ENCODE measurements around the gene SIGLEC1.
A peak's percentile ranks its signal among the peaks of the same experiment; 100 is the strongest.

The SIGLEC1 gene

DNA sequence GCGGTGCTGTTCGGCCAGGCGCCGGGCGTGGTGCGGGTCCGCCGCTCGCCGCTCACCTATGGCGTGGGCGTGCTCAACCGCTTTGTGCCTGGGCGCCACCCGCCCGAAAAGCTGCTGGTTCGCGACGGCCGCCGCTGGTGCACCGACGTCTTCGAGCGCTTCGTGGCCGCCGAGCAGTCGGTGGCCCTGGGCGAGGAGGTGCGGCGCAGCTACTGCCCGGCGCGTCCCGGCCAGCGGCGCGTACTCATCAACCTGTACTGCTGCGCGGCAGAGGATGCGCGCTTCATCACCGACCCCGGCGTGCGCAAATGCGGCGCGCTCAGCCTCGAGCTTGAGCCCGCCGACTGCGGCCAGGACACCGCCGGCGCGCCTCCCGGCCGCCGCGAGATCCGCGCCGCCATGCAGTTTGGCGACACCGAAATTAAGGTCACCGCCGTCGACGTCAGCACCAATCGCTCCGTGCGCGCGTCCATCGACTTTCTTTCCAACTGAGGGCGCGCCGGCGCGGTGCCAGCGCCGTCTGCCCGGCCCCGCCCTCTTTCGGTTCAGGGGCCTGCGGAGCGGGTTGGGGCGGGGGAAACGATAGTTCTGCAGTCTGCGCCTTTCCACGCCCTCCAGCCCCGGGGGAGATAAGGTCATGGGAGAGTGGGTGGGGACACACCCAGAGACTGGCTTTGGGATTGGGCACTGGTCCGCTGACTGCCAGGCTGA lies 39.4 kb upstream of the SIGLEC1 start:
- H3K4me3 ChIP-seq (ENCODE audit: low read length): peak overlapping the region; percentile 18
- peak; percentile 63 for DNase-seq (ENCODE audit: low read depth)
- TF ChIP-seq, protein P1, sequence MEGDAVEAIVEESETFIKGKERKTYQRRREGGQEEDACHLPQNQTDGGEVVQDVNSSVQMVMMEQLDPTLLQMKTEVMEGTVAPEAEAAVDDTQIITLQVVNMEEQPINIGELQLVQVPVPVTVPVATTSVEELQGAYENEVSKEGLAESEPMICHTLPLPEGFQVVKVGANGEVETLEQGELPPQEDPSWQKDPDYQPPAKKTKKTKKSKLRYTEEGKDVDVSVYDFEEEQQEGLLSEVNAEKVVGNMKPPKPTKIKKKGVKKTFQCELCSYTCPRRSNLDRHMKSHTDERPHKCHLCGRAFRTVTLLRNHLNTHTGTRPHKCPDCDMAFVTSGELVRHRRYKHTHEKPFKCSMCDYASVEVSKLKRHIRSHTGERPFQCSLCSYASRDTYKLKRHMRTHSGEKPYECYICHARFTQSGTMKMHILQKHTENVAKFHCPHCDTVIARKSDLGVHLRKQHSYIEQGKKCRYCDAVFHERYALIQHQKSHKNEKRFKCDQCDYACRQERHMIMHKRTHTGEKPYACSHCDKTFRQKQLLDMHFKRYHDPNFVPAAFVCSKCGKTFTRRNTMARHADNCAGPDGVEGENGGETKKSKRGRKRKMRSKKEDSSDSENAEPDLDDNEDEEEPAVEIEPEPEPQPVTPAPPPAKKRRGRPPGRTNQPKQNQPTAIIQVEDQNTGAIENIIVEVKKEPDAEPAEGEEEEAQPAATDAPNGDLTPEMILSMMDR (IDR thresholded peaks at IDR 0.05; ENCODE audit: insufficient read depth, low read depth, low read length, missing control alignments): no peak

DNA sequence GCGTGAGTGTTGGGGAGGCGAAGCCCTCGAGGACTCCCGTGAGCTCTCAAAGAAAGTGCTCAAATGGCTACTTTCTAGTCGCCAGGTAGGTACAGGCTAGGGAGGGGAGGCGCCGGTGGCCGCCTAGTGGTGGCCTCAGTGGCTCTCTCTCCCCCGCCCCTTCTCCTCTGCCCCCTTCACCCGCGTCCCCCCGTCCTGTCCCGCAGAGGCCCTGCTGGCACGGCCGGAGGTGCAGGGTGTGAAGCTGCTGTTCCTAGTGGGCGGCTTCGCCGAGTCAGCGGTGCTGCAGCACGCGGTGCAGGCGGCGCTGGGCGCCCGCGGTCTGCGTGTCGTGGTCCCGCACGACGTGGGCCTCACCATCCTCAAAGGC lies 38.9 kb upstream of the SIGLEC1 start:
- no peak for DNase-seq (ENCODE audit: low read depth)
- TF ChIP-seq, protein P1 (IDR thresholded peaks at IDR 0.05; ENCODE audit: insufficient read depth, low read depth, low read length, missing control alignments): no peak
- no peak overlapping the region for H3K4me3 ChIP-seq (ENCODE audit: low read length)

DNA sequence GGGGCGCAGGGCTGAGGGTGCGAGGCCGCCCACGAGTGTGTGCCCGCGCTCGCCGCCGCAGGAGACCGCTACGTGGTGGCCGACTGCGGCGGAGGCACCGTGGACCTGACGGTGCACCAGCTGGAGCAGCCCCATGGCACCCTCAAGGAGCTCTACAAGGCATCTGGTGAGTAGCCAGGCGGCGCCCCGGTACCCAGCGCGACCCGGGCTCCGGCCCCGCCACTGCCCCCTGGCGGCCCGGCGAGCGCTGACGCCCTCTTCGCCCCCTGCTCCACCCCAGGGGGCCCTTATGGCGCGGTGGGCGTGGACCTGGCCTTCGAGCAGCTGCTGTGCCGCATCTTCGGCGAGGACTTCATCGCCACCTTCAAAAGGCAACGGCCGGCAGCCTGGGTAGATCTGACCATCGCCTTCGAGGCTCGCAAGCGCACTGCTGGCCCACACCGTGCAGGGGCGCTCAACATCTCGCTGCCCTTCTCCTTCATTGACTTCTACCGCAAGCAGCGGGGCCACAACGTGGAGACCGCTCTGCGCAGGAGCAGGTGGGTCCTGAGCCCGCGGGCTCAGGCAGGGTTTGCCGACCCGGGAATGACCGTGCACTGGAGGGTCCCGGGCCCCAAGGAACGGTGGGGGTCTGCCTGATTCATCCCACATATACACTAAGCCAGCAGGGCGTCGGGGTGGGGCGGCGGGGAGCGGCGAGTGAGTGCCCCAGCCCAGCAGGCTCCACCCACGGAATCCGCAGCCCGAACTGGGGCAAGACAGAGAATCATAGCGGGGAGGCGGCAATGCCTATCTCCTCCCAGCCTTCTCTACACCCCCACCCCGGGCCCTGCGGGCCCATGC lies 37.5 kb upstream of the SIGLEC1 start:
- peak overlapping the region; percentile 3 for H3K4me3 ChIP-seq (ENCODE audit: low read length)
- TF ChIP-seq, protein P1 (IDR thresholded peaks at IDR 0.05; ENCODE audit: insufficient read depth, low read depth, low read length, missing control alignments): peak; percentile 23
- DNase-seq (ENCODE audit: low read depth): peak; percentile 34

DNA sequence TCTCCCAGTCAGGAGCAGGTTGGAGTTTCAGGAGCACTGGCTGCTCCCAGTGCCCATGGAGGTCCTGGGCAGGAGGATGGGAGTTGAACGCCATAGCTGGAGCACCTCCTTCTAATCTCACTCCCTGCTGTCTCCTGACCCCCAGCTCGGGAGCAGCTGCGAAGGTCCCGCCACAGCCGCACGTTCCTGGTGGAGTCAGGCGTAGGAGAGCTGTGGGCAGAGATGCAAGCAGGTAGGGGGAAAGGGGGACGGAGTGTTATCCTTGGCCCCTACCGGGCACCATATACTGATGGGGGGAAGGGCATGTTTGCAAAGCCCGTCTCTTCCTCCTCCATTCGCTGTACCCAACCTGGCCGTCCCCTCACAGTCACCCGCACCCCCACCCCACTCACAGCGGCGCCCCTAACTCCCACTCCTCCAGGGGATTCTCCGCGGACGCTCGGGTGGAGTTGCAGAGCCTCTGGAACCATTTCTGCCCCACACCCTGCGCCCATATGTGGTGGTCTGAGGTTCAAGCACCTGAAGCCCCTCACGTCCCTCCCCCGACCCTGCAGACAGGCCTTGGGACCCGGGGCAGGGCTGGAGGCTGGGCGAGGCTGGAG lies 36.8 kb upstream of the SIGLEC1 start:
- no peak for DNase-seq (ENCODE audit: low read depth)
- no peak overlapping the region for H3K4me3 ChIP-seq (ENCODE audit: low read length)
- TF ChIP-seq, protein P1 (IDR thresholded peaks at IDR 0.05; ENCODE audit: insufficient read depth, low read depth, low read length, missing control alignments): no peak

DNA sequence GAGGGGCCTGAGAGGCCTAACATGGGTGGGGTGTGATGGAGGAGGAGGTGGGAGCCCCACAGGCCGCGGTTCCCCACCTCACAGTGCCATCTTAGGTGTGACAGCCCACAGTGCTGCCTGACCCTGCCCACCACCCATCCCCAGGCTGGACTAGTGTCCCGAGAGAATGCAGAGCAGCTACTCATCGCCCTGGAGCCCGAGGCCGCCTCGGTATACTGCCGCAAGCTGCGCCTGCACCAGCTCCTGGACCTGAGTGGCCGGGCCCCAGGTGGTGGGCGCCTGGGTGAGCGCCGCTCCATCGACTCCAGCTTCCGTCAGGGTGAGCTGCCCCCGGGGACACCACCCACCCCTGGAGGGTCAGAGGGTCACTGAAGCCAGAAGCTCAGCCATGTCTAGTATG lies 35.7 kb upstream of the SIGLEC1 start:
- TF ChIP-seq, protein P1 (IDR thresholded peaks at IDR 0.05; ENCODE audit: insufficient read depth, low read depth, low read length, missing control alignments): no peak
- H3K4me3 ChIP-seq (ENCODE audit: low read length): no peak overlapping the region
- DNase-seq (ENCODE audit: low read depth): no peak

DNA sequence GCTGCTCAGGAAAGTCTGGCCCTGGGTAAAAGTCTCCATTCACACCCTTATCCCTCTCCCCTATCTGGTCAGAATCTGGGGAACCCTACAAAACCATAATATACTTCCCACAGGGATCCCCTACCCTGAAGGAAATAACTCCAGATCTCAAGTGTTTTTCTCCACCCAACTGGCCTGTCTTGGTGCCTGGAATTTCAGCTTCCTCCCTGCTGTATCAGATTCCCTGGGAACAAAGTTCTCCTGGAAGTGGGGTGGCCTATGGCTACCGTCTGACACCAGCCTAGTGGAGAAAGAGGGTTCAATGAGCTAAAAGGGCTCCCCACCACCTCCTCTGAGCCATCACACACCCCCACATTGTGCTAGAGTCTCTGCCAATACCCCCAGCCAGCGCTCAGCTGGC lies 35.1 kb upstream of the SIGLEC1 start:
- DNase-seq (ENCODE audit: low read depth): no peak
- no peak overlapping the region for H3K4me3 ChIP-seq (ENCODE audit: low read length)
- TF ChIP-seq, protein P1 (IDR thresholded peaks at IDR 0.05; ENCODE audit: insufficient read depth, low read depth, low read length, missing control alignments): no peak

All from epithelial cell of esophagus (primary cell).